ENCODE measurements around the gene TRPC1.

- TF ChIP-seq POLR2AphosphoS5 (IDR thresholded peaks at IDR 0.05; ENCODE audit: borderline replicate concordance, low read depth, low read length) (no peak), EZH2 (IDR thresholded peaks at IDR 0.05) (no peak), FOXP2 (optimal IDR thresholded peaks at IDR 0.05; ENCODE audit: control extremely low read depth, extremely low read length, insufficient read depth) (no peak)
Measured at GRCh38 chr3:142795332-142795731, 71.5 kb downstream of the TRPC1 start.
